A673 (cell line): ENCODE data around the gene HOXA6. TPM values are rescaled to one million over a fixed set of nuclear protein-coding genes. Genes with fewer than 3 reads are reported as not detected.
A peak's percentile ranks its signal among the peaks of the same experiment; 100 is the strongest.

Experiments used
- BruUV-seq: library from RNA; stranded (reverse); fragments of 400-500 nt; replicated peaks from 2 replicates; lab custom pipeline; 2021; lab: Mats Ljungman, UMichigan
- CTCF ChIA-PET: fragments of 300-600 bp; sonication (Branson Sonifier 250); formaldehyde crosslinking; loops from one replicate; lab custom pipeline; 2022; ENCODE audit warnings: antibody characterized with exemption; lab: Charles Lee
- POLR2A ChIA-PET: fragments of 300-600 bp; sonication (Branson Sonifier 250); formaldehyde crosslinking; loops from one replicate; lab custom pipeline; 2022; ENCODE audit warnings: antibody characterized with exemption; ENCODE audit not compliant: low non-redundant PET; lab: Charles Lee
- DNase-seq: peaks from one replicate; pipeline ENCODE4 v3.0.0-alpha.2; 2015; ENCODE audit warnings: low spot score
- H3K27ac ChIP-seq: fragments of 200-600 bp; sonication (generic); 2 replicates; pipeline ENCODE4 v1.5.1; 2016; ENCODE audit warnings: mixed run types, low read depth, mild to moderate bottlenecking, mixed read lengths, antibody characterized with exemption, low read length; ENCODE audit not compliant: poor library complexity, severe bottlenecking
- H3K27me3 ChIP-seq: fragments of 200-600 bp; sonication (generic); replicated peaks from 2 replicates; pipeline ENCODE4 v1.6.1; 2017; ENCODE audit warnings: mixed run types, low read depth, mild to moderate bottlenecking, mixed read lengths, antibody characterized with exemption, low read length; ENCODE audit not compliant: insufficient read depth, poor library complexity
- H3K36me3 ChIP-seq: fragments of 200-600 bp; sonication (generic); 2 replicates; pipeline ENCODE4 v1.6.1; 2016; ENCODE audit warnings: mixed run types, mild to moderate bottlenecking, mixed read lengths, antibody characterized with exemption, low read length; ENCODE audit not compliant: insufficient read depth, poor library complexity, severe bottlenecking
- H3K4me1 ChIP-seq: fragments of 200-600 bp; sonication (generic); 2 replicates; pipeline ENCODE4 v1.6.1; 2017; ENCODE audit warnings: mixed run types, mild to moderate bottlenecking, mixed read lengths, antibody characterized with exemption, low read length; ENCODE audit not compliant: insufficient read depth, poor library complexity, severe bottlenecking
- H3K4me3 ChIP-seq: fragments of 200-600 bp; sonication (generic); 2 replicates; pipeline ENCODE4 v1.5.1; 2016; ENCODE audit warnings: low read depth, mixed run types, mild to moderate bottlenecking, mixed read lengths, low read length; ENCODE audit not compliant: poor library complexity, severe bottlenecking
- H3K9me3 ChIP-seq: fragments of 200-600 bp; sonication (generic); 2 replicates; pipeline ENCODE4 v1.6.1; 2016; ENCODE audit warnings: mixed run types, low read depth, mild to moderate bottlenecking, mixed read lengths, antibody characterized with exemption, low read length; ENCODE audit not compliant: poor library complexity, severe bottlenecking
- CTCF ChIP-seq: fragments of 300-800, 200-600 bp; sonication (generic); conservative IDR thresholded peaks from 2 replicates; pipeline ENCODE4 v1.5.1; 2017; ENCODE audit warnings: low read depth, mild to moderate bottlenecking, antibody characterized with exemption, low read length, moderate library complexity, mixed read lengths
- EZH2 ChIP-seq: fragments of 200-600 bp; sonication (generic); IDR thresholded peaks from 2 replicates; pipeline ENCODE4 v1.6.1; 2017; ENCODE audit warnings: borderline replicate concordance, low read depth, mild to moderate bottlenecking, mixed read lengths, antibody characterized with exemption, low read length; ENCODE audit not compliant: poor library complexity, severe bottlenecking
- intact Hi-C: fragments of 100-400 bp; cut with micrococcal nuclease; formaldehyde crosslinking; loops from one replicate; pipeline ENCODE4 v1.10.0; 2022; ENCODE audit not compliant: unreplicated experiment
- total RNA-seq: library from RNA; stranded (reverse); gene quantifications from 2 replicates; pipeline ENCODE4 v1.2.3, GENCODE V29; 2021

The HOXA6 gene
- total RNA-seq, 1 experiment from 2014 or later: not detected

- Histone ChIP-seq H3K36me3 (no peaks in the 10 kb centered on the region), H3K9me3 (no peaks in the 10 kb centered on the region), H3K27ac (no peak overlapping the region), H3K4me1 (no peaks in the 10 kb centered on the region), H3K27me3 (peaks cover 100% of the 10 kb centered on the region), H3K4me3 (no peak overlapping the region)
- BruUV-seq: no TSS peak
- TF ChIP-seq CTCF (no peak), EZH2 (peak; percentile 54)
- intact Hi-C loops: no loop called here
- ChIA-PET CTCF (no interaction called here), POLR2A (no interaction called here)
- DNase-seq: no peak
Measured at GRCh38 chr7:27122077-27122910, 25.3 kb downstream of the HOXA6 start.

- ChIA-PET CTCF (no interaction called here), POLR2A (no interaction called here)
- Histone ChIP-seq H3K27ac (no peak overlapping the region), H3K4me1 (no peaks in the 10 kb centered on the region), H3K36me3 (no peaks in the 10 kb centered on the region), H3K4me3 (no peak overlapping the region), H3K27me3 (peaks cover 100% of the 10 kb centered on the region), H3K9me3 (no peaks in the 10 kb centered on the region)
- no peak for TF ChIP-seq CTCF
- TF ChIP-seq EZH2: no peak
- intact Hi-C loops: no loop called here
- DNase-seq: no peak
- no TSS peak for BruUV-seq
Measured at GRCh38 chr7:27121684-27122076, 25.9 kb downstream of the HOXA6 start.

GRCh38 chr7:27119412-27119911, 28.1 kb downstream of the HOXA6 start:
- POLR2A ChIA-PET: no interaction called here

More at GRCh38 chr7:27119412-27119911, 28.1 kb downstream of the HOXA6 start:
- no peak for TF ChIP-seq EZH2
- TF ChIP-seq CTCF: no peak
- H3K4me1 ChIP-seq: no peaks in the 10 kb centered on the region
- no peaks in the 10 kb centered on the region for H3K36me3 ChIP-seq
- intact Hi-C loops: no loop called here
- CTCF ChIA-PET: no interaction called here
- H3K4me3 ChIP-seq: no peak overlapping the region
- H3K9me3 ChIP-seq: no peaks in the 10 kb centered on the region
- DNase-seq: no peak
- peaks cover 100% of the 10 kb centered on the region for H3K27me3 ChIP-seq
- BruUV-seq: no TSS peak
- H3K27ac ChIP-seq: no peak overlapping the region
